GM10847 (cell line): ENCODE results near the gene DLEC1.

Source experiments
- POLR2A ChIP-seq: IDR thresholded peaks from 2 replicates; pipeline ENCODE4 v1.6.1; 2011; ENCODE audit not compliant: insufficient read length; ENCODE audit errors: extremely low read depth

Gene DLEC1

DNA sequence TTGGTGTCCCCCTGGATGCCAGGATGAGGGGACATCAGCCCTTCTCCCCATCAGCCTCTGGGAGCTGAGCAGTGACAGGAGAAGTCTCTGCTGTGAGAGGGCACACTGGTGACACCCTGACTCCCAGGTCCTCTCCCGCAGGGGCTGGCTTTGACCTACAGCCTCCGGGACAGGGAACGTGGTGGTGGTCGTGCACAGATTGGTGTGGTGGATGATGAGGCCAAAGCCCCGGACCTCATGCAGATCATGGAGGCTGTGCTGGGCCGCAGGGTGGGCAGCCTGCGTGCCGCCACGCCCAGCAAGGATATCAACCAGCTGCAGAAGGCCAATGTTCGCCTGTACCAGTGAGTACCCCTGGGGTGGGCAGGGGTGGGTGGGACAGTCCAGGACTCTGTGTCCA, 41.7 kb upstream of the DLEC1 start:
- no peak for TF ChIP-seq POLR2A

DNA sequence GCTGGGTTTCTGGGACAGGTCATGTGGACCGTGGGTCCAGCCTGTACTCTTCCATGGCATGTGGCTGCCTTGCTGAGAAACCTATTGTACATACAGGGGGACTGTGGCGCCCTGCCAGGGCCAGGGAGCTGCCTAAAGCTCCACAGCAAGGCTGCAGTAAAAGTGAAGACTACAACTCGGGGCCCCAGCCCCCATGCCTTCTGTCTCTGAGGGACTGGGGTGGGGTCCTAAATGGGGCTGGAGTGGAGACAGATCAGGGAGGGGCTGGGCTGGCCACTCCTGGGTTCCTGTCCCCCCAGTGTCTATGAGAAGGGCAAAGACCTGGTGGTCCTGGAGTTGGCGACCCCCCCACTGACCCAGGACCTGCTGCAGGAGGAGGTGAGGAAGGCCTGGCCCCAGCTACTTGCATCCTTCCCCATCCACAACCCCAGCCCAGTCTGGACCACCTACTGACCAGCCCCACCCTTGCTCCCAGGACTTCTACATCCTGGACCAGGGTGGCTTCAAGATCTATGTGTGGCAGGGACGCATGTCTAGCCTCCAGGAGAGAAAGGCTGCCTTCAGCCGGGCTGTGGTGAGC, 41.1 kb upstream of the DLEC1 start:
- no peak for TF ChIP-seq POLR2A

DNA sequence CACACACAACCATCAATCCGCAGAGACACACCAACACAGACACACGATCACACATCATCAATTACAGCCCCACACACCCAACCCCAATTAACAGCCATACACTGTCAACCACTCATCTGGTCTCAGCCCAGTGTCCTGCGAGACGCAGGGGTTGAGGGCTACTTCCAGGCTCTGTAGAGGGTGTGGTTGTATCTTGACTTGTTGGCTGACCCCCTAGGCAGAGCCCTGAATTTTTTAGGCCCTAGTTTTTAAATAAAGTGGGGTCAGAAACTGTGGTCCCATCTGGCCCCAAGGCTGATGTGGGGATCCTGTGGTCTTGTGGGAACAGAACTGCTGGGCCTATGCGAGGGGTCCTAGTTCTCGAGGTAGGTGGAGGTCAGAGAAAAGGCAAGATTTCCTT, 39.2 kb upstream of the DLEC1 start:
- TF ChIP-seq POLR2A = no peak

DNA sequence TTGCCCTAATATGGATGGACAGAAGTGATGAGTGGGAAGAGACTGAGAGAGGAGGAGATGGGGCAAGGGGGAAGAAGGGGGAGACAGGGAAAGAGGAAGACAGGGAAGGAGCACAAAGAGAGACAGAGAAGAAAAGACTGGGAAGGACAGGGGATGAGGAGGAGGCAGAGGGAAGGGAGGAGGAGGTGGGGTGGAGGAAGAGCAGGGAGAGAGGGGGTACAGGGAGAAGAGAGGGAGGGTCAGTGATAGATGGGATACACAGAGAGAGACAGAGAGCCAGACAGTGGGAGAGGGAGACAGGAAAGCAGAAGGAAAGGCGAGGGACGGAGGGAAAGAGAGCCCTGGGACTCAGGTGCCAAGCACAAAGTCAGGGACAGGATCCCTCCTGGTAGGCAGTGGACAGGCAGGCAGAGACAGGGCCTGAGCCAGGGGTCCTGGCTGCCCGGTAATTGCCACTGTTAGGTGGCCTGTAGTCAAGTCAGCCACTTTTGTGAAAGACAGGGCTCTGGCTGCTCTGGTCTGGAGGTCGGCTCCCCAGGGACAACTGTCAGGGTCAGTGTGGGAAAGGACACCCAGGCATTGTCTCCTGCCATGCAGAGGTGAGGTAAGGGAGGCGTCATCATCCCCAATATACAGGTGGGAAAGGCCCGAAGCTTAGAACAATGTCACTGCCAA, 38.6 kb upstream of the DLEC1 start:
- TF ChIP-seq POLR2A = no peak

DNA sequence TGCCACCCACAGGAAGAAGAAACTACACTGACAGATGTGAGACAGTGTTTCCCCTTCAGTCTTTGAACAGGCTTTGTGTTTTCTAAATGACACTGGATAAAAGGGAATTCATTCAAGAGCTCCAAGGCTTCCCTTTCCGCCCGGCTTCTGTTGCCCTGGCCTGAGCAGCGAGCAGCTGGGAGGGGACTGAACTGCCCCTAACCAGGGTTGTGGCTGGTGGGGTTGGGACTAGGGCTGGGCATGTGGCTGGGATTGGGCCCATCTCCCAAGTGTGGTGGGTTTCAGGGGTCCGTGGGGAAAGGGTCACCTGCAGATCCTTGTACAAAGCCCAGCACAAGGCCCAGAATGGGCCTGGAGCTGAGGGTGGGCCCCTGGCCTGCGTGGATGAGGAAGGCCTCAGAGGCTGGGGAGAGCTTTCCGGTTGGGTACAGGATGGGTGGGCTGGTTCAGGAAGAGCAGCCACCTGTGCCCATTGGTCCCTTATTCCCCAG, 38.0 kb upstream of the DLEC1 start:
- TF ChIP-seq POLR2A = no peak

DNA sequence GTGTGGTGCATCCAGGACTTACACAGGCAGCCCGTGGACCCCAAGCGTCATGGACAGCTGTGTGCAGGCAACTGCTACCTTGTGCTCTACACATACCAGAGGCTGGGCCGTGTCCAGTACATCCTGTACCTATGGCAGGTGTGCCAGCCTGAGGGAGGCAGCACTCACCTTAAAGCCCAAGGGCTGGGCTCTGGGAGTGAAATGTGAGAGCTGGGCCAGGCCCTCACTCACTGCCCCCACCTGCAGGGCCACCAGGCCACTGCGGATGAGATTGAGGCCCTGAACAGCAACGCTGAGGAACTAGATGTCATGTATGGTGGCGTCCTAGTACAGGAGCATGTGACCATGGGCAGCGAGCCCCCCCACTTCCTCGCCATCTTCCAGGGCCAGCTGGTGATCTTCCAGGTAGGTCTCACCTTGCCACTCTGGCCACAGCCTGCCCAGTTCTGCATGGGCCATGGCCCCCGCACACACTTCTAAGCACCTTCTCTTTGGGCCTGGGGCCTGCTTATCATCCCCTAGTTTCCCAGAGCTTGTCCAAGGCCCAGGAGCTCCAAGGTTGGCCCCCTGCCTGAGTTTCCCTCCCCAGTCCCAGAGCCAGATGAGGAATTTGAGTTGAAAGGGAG, 37.4 kb upstream of the DLEC1 start:
- TF ChIP-seq POLR2A = no peak

DNA sequence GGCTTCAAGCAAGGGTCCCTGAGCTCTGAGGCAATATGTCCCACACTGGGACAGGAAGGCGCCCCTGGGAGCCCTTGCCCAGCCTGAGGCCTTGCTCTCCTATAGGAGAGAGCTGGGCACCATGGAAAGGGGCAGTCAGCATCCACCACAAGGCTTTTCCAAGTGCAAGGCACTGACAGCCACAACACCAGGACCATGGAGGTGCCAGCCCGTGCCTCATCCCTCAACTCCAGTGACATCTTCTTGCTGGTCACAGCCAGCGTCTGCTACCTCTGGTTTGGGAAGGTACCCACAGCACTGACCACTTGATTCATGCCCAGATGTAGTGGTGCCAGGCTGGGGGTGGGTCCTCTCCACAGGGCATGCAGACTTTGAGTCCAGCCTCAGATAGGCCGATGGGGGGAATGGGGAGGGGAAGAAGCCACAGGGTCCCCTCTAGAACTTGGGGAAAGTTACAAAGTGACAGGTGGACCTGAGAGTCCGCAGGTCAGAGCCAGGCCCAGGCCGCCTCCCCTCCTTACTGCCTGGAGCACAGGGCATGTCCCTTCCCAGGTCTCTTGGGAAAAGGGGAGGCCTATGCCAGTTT, 36.6 kb upstream of the DLEC1 start:
- TF ChIP-seq POLR2A = no peak

DNA sequence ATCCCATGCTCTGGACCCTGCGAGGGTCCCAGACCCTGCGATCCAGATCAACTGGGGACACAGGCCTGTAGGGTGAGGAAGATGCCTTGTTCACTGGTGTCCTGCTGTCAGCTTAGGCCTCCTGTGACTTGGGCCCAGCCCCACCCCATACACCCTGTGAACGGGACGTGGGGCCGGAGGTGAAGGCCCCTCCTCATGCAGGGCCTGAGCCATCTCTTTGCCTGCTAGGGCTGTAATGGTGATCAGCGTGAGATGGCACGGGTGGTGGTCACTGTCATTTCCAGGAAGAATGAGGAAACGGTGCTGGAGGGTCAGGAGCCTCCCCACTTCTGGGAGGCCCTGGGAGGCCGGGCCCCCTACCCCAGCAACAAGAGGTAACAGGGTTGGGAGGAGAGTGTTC, 36.1 kb upstream of the DLEC1 start:
- no peak for TF ChIP-seq POLR2A

DNA sequence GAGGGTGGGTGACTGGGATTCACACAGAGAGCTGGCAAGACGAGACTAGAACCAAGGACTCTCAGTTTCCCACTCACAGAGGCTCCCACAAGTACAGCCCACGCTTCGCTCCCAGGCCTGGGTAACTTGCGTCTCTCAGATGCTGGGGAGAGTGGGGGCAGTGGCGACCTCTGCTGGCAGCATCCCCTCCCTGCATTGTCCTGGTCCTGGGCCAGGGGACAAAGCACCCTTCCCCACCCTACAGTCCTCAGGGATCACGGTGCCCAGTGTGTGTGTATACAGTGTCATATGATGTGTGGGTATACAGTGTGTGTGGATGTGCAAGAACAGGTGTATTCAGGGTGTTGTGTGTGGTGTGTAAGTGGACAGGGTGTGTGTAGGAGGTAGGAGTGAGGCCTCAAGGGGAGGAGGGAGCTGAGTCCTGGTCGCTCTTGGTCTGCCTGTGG, 35.6 kb upstream of the DLEC1 start:
- no peak for TF ChIP-seq POLR2A

DNA sequence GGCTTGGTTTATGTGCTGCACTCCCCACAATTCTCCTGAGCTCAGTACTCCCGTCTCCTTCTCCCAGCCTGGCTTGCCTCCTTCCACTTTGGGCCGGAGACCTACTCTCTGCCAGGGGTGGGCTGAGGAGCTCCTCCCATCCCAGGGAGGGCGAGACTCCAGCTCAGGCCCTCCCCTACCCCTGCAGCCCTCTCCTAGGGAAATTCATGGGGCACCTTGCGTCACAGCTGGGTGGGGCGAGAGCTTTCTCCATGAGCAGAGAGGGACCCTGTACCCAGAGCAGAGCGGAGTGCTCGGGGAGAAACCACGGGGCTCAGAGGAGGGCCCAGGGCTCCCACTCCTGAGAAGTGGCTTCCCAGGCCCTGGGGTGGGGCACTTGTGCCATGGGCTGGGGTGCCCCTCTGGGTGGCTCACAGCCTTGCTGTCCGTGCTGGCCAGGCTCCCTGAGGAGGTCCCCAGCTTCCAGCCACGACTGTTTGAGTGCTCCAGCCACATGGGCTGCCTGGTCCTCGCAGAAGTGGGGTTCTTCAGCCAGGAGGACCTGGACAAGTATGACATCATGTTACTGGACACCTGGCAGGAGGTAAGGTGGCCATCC, 35.1 kb upstream of the DLEC1 start:
- no peak for TF ChIP-seq POLR2A

DNA sequence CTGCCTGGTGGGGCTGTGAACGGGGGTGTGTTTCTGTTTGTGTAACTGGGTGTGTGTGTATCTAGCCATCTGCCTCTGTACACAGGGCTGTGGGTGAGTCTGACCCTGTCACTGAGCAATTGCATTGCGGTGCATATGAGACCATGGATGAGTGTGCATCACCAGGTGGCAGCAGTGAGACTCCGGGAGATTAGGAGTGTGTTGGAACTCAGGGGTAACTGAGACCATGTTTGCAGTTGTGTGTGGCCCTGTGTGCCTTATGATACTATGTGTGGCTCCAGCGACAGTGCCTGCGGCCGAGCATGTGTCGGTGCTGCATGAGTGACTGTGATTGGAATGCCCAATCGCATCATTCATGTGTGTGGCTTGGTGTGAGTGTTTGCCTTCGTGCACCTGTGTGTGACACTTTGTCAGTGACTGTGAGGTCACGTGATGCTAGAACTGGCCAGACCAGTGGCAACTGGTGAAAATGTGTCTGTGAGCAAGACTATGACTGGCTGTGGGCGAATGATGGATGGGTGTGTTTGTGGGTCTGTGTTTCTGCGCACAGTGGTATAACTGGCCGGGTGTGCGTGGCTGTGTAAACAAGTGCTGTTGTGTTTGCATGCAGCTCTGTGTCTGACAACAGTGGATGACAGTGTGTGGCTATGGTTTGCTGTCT, 34.5 kb upstream of the DLEC1 start:
- no peak for TF ChIP-seq POLR2A

DNA sequence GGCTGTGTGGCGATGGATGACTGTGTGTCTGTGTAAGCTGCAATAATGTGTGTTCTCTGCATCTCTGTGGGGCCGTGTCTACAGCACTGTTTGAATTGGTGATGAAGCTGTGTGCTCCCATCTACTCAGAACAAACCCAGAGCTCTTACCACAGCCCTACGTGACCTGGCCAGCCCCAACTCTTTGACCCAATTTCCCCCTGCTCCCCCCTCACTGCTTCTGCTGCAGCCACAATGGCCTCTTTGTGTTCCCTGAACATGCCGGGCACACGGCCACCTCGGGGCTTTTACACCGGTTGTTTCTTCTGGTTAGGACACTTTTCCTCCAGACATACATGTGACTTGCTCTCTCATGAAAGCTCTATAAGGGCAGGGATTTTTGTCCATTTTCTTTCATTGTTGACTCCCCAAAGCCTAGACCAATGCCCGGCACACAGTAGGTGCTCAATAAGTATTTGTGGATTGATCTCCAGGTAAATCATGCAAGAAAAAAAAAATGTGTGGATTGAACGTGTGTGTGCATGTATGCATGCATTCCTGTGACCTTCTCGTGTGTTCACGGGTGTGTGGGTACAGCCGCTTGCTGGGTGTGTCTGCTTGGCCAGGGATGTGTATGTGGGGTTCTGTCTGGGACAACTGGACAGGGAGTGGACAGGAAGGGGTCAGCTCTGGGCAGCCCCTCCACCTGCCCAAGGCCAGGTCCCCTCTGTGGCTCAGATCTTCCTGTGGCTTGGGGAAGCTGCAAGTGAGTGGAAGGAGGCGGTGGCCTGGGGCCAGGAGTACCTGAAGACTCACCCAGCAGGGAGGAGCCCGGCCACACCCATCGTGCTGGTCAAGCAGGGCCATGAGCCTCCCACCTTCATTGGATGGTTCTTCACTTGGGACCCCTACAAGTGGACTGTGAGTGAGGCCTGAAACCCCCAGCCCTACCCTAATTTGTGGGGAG, 33.7 kb upstream of the DLEC1 start:
- TF ChIP-seq POLR2A = no peak

DNA sequence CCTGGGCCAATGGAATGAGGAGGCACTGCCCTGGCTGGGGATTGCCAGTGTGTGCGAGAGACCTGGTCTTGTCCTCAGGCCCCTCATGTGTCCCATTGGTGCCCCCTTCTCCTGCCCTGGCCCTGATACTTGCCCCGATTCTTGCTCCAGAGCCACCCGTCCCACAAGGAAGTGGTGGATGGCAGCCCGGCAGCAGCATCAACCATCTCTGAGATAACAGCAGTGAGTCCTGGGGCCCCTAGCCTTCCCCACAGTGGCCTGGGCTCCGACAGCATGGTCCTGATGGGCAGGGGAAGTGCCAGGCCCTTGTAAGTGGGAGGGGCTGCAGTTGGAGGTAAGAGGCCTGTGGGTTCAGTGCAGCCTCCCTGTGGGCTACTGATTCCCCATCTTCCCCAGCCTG, 33.0 kb upstream of the DLEC1 start:
- TF ChIP-seq POLR2A = no peak

DNA sequence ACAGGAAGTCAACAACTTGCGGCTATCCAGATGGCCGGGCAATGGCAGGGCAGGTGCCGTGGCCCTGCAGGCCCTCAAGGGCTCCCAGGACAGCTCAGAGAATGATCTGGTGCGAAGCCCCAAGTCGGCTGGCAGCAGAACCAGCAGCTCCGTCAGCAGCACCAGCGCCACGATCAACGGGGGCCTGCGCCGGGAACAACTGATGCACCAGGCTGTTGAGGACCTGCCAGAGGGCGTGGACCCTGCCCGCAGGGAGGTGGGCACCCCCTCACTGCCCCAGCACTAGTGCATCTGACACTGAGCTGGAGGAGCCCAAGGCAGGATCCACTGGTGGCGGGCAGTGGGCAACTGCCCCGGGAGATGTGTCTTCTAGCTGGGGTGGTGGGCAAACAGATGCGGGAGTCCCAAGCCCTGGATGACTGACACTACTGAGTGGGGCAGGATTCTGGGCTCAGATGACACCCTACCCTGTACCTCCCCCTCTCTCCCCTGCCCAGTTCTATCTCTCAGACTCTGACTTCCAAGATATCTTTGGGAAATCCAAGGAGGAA, 32.5 kb upstream of the DLEC1 start:
- TF ChIP-seq POLR2A = no peak
